GM19455 (cell line): ENCODE measurements around the gene CNNM3.

Experiments used
- ATAC-seq: cut with Tn5 transposase; IDR thresholded peaks from one replicate; pipeline ENCODE4 v1.9.1; 2021; ENCODE audit not compliant: unreplicated experiment

CNNM3 gene

DNA sequence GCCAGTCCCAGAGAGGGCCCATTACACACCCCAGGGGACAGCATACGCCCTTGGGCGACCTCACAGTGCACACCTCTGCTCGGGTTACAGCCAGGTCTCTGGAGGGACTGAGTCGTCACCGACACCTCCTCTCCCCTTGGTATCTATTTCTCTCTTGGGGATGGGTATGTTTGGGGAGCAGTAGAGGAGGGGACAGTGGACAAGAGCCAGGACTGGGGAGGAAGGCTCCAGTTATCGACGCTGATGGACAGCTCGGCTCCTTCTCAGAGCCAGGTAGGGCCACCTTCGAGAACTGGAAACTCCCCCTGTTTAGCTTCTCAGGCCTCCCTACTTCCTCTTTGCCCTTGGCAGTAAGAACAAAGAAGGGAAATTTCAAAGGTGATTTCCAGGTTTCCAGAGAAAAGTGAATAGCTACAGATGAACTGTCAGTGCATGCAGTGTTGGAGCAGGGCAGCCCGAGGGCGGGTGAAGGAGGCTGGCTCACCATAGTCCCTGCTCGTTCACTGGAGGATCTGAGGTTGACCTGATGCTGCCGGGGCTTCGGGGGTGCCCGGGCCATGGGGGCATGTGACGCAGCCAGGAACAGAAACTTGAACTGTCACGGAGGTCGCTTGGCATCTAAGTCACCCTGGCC is 58.2 kb downstream of the CNNM3 start:
- no peak for ATAC-seq

GRCh38 chr2:96875498-96876268 is 59.6 kb downstream of the CNNM3 start:
- ATAC-seq, result no peak

- no peak for ATAC-seq
These were observed 60.4 kb downstream of the CNNM3 start for GRCh38 chr2:96876269-96877041.

DNA sequence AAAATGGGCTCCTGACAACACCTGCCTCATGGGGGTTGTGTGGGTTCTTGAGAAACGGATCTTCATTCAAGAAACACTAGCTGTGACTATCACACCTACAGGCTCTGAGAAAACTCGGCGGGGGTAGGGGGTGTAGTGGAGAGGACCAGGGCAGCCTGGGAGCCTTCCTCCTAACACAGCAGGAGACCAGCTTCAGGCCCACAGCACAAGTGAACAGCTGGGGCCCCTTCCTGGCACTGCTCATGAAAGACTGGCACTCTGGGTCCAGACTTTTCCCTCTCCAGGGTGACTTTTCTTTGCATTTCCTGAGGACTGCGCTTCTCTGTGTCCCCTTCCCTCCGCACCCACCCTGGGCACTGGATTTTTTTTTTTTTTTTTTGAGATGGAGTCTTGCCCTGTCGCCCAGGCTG is 61.0 kb downstream of the CNNM3 start:
- ATAC-seq, result no peak

GRCh38 chr2:96877631-96878092 is 61.6 kb downstream of the CNNM3 start:
- no peak for ATAC-seq

DNA sequence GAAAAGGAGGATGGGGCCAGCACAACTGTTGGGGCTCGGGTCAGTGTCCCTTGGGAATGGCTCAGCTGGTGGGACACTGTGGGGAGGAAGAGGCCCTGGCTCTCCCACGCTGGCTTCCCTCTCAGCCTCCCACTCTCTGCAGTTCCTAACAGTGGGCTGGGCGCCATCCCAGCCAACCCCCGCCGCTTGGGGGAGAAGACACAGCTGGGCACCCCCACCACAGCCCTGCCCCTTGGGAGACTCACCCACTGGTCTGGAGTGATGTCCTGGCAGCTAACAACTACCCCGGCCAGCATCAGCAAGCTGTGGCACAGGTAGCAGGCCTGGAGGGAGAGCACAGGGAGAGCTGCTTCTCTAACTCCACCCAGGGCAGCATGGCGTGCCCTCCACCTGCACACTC is 62.1 kb downstream of the CNNM3 start:
- ATAC-seq, result no peak

DNA sequence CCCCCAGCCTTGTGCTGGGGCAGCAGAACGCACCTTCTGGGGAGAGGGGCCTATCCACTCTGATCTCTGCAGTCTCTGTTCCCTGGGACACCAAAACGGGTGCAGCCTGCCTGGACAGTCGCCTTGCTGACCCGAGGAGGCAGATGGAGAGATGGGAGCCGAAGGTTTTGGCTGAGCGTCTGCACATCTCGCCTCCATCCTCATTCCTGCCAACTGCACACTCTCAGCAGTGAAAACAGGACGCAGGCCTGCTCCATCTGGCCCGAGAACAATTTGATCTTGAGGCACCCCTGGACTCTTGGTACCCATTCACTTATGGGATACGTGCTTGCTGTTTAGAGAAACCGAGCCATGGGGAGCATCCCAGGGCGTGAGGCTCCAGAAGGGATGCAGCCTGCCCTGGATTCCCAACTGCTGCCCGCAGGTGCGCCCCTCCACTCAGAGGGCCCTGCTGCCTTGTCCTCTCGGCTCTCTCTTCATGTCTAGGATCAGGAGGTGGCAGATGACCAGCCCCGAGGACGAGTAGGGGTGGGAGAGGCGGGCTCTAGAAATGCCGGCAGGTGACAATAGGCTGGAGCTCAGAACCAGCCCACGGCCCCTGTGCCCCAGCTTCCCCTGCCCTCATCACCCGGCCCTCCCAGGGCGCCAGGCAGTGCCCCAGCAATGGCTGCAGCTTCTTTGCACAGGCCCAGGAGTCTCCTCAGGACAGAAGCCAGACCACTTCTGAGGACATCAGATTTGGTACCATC is 62.9 kb downstream of the CNNM3 start:
- no peak for ATAC-seq

- no peak for ATAC-seq
These were observed 63.5 kb downstream of the CNNM3 start for GRCh38 chr2:96879545-96880040.

DNA sequence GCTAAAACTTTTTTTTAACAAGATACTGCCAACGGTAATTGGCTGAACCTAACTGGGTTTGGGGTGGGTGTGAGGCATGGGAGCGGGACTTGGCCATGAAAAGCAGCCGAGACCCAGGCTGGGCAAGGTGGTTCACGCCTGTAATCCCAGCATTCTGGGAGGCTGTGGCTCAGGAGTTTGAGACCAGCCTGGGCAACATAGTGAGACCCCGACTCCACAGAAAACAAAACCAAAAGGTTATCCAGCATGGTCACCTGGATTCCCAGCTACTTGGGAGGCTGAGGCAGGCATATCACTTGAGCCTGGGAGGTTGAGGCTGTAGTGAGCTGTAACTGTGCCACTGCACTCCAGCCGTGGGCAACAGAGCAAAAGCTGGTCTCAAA is 64.8 kb downstream of the CNNM3 start:
- ATAC-seq, result no peak

- no peak for ATAC-seq
These were observed 65.5 kb downstream of the CNNM3 start for GRCh38 chr2:96881349-96882195.

GRCh38 chr2:96882230-96882629 is 66.2 kb downstream of the CNNM3 start:
- ATAC-seq, result no peak

DNA sequence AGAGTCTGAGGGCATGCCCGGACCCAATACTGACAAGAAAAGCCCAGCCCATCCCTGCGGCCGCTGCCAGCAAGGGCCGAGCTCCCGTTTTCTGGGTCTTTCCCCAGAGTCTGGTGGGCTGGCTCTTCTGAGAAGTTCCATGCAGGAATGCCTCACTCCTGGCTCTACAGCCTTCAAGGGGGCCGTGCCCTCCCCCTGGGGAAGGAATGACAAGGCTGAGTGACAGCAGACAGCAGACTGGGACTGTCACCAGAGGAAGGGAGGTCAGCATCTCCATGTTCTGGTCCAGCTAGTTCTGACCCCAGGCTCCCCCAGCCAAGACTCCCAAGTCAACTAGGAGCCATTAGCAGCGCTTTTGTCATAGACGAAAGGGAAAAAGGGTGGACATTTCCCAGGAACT is 66.8 kb downstream of the CNNM3 start:
- ATAC-seq, result no peak

- no peak for ATAC-seq
These were observed 67.2 kb downstream of the CNNM3 start for GRCh38 chr2:96883306-96883705.
